ENCODE data around the gene PARD6G.
A peak's percentile ranks its signal among the peaks of the same experiment; 100 is the strongest.

PARD6G gene

DNA sequence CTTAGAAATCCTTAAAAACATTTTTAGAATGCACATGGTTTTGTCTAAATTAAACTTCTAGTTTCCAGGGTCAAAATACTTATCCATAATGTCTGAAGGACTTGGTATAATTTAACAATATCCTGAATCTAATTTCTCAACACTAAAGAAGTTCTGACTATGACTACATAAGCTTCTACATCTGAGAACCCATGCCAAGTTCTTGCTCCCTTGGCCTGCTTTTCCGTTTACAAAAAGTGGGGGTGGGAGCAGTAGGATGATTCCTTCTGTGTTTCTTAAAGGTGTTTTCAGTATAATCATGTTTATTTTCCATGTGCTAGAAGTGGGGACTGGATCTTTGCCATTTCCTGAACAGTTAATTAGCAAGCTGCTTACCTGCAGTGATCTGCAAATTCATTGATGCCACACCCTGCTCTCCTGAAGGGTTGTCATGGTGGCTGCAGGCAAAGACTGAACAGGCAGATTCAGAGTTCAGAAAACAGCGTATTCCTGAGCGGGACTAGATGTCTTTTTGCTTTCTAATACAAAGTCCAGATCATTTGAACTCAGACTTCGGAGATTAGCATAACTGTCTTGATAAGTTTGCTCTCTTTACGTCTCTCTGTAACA lies 102.0 kb downstream of the PARD6G start:
- peak; percentile 70 for DNase-seq (ENCODE audit: low read depth)

DNA sequence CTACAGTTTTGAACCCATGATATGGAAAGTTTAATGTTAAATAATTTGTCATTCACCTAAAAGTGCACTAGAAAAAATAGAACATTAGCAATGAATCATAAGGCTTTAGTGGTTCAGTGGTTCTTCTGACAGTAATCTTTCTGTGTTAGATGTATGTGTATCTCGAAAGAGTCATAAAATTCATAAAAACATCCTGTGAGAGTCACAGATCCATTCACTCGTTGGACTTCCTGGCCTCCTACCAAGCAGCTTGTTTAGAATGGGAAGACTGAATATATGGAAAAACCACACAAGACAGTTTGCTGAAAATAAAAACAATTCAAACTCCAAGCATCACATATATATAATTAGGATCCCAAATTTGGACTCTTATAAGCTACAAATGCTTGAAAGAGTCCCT lies 103.4 kb downstream of the PARD6G start:
- DNase-seq (ENCODE audit: low read depth) = peak; percentile 65

DNA sequence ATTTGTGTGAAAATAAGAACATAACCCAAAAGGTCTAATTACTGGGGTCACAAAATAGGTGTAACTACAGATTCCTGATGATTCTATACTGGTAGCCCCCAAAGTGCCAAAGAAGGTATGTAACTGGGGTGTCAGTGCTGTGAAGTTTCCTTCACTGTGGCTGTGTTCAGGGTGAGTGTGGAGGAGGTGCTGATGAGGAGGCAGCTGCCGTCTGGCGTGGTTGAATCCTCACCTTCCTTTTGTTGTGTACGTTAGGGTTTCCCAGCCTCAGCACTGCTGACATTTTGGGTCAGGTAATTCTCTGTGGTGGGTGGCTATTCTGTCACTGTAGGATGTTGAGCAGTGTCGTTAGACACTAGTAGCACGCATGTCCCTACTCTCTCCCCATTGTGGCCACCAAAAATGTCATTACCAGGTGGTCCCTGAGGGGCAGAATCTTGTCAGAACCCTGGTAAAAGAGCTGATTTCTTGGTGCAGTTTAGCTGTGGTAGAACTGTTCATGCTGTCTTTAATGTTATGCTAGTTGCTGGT lies 106.8 kb downstream of the PARD6G start:
- DNase-seq (ENCODE audit: low read depth) = no peak

DNA sequence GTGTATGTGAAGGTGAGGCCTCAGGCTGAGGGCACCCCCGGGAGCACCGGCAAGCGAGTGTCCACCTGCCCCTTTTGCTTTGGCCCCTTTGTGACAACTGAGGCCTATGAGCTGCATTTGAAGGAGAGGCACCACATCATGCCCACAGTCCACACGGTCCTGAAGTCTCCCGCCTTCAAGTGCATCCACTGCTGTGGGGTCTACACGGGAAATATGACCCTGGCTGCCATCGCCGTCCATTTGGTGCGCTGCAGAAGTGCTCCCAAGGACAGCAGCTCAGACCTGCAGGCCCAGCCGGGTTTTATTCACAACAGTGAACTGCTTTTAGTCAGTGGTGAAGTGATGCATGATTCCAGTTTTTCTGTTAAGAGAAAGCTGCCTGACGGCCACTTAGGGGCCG lies 109.3 kb downstream of the PARD6G start:
- DNase-seq (ENCODE audit: low read depth) = no peak

DNA sequence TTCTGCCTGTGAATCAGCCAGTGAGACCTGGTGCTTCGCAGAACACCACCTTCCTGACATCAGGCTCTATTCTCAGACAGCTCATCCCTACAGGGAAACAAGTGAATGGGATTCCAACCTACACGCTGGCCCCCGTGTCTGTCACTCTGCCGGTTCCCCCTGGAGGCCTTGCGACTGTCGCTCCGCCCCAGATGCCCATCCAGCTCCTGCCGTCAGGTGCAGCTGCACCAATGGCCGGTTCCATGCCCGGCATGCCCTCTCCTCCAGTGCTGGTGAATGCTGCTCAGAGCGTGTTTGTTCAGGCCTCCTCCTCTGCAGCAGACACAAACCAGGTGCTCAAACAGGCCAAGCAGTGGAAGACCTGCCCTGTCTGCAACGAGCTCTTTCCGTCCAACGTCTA lies 110.2 kb downstream of the PARD6G start:
- no peak for DNase-seq (ENCODE audit: low read depth)

DNA sequence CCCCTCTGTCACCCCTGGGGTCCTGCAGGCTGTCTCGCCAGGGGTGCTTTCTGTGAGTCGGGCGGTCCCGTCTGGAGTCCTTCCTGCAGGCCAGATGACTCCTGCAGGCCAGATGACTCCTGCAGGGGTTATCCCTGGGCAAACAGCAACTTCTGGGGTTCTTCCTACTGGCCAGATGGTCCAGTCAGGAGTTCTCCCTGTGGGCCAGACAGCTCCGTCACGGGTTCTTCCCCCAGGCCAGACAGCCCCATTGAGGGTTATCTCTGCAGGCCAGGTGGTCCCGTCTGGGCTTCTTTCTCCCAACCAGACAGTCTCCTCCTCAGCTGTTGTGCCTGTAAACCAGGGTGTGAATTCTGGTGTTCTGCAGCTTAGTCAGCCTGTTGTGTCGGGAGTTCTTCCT lies 110.6 kb downstream of the PARD6G start:
- DNase-seq (ENCODE audit: low read depth) = no peak

DNA sequence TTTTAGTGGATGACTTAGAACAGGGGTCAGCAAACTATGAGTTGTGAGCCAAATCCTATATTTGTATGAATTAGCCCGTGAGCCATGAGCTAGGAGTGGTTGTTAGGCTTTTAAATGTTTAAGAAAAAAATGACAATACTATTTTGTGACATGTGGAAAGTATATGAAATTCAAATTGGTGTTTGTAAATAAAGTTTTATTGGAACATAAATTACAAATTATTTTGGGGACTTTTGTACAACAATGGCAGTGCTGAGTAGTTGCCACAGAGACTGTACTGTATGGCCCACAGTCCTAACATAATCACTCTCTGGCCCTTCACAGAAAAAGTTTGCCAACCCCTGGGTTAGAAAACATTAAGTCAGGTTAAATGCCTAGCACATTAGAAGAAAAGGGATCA lies 112.2 kb downstream of the PARD6G start:
- DNase-seq (ENCODE audit: low read depth) = no peak

DNA sequence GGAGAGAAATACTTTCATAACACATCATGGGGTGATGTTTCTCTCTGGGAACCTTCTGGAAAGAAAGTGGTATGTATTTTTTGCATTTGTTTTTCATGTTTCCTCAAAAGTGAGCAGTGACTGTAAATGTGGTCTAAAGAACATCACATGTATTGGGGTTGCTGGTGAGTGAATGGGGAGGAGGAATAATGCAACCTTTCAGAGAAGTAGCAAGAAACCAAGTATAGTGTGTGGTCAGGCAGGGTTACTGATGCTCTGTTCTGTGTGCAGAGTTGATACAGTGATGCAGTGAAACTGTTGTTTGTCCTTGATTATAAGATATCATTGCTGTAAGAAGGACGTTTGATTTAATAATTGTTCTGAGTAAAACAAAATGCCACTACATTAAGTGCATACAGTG lies 114.2 kb downstream of the PARD6G start:
- no peak for DNase-seq (ENCODE audit: low read depth)

DNA sequence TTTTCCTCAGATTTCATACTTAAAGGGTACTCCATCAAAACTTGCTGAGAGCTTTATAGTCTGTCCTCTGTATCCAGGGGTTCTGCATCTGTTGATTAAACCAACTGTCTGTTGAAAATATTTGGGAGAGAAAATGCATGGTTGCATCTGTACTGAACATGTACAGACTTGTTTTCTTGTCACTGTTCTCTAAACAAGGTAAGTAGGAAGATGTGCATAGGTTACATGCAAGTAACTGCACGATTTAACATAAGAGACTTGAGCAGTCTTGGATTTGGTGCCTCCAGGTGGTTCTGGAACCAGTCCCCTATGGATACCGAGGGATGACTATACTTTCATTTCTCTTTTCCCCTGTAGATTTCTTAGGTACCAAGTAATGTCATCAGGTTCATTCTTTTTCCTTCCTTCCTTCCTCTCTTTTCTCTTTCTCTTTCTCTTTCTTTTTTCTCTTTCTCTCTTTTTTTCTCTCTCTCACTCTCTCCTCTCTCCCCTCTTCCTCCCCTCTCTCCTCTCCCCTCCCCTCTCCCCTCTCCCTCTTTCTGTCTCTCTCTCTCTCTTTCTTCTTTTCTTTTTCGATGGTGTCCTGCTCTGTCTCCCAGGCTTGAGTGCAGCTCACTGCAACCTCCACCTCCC lies 115.0 kb downstream of the PARD6G start:
- no peak for DNase-seq (ENCODE audit: low read depth)

DNA sequence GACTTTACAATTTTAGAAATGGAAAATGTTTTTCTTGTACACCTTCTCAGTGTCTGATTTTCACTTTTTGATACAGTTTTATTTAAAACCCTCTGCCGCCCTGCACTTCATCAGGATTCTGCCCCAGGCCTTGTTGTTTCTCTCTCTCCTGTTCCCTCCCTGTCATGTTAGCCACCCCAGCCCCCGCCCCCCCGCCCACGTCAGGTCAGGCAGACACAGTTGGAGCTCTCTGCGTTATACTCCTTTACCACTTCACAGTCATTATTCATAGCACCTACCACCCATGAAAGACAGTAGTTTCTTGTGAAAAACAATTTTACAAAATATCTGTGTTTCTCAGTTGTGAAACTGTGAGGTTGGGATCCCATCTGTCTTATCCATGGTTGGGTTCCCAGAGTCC lies 116.8 kb downstream of the PARD6G start:
- no peak for DNase-seq (ENCODE audit: low read depth)

DNA sequence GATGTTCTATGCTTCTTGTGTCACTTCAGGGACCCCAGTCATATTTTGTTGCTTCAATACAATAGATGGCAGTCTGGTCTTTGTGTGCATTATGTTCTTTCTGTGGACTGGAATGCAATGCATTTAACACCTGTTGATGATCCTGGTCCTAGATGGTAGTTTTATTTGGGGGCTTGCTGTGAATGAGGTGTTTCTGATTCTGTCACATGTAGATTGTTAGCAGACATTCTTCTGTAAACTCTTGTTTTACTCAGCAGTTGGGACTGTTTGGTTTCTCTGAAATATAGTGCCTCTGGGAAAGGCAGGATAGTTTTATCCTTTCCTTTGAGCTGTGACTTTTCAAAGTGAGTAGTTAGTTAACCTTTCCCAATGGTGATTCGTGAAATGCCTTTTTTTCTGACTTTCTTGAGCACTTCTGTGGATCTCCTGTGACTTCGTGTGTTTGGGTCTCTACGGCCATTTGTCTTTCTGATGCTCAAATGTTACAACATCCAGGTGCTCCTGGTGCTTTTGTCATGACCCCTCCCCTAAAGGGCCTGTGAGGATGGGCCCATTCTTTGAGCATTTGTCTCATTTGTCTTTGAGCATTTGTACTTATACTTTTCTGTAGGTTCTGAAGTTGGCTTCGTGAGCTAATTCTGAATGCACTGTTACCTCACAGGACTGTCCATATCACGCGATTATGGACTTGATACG lies 117.5 kb downstream of the PARD6G start:
- DNase-seq (ENCODE audit: low read depth) = no peak

DNA sequence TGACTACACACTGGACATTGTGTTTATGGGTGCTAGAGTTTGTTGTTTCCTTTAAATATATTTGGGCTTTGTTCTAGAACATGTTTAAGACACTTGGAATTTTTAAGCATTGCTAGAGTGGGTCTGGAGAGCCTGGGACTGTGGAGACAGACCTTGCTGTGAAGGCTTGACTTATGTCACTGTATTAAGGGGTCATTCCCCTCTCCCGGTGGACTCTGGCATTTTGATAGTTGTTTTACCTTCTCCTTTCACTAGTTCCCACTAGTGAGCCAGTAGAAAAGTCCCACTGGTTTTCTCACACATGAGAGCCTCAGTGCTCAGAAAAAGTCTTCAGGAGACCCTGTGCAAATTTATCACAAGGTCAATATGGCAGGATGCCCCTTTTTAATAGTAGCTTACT lies 119.7 kb downstream of the PARD6G start:
- DNase-seq (ENCODE audit: low read depth) = no peak

DNA sequence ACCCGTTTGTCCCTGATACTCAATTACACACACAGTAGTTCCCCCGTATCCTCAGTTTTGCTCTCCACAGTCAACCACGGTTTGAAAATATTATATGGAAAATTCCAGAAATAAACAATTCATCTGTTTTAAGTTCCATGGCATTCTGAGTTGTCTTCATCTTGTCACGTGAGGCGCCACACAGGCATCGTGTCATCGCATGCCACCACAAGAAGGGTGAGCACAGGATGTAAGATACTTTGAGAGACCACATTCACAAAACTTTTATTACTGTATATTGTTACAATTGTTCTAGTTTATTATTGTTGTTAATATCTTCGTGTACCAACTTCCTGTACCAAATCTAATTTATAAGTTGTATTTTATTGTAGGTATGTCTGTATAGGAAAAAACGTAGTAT lies 120.5 kb downstream of the PARD6G start:
- DNase-seq (ENCODE audit: low read depth) = no peak

DNA sequence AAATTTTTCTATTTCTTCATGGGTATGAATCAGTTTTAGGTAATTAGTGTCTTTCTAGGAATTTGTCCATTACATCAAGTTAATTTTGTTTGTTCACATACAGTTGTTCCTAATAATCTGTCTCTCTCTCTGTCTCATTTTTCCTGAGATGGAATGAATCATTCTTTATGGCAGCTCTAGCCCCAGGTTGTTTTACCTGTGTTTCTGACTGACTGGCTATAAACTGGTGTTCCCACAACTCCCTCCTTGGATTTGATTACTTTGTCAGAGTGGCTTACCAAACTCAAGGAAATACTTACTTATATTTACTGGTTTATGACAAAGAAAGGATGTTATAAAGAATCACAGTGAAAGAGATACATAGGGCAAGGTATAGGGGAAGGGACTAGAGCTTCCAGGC lies 123.2 kb downstream of the PARD6G start:
- no peak for DNase-seq (ENCODE audit: low read depth)

DNA sequence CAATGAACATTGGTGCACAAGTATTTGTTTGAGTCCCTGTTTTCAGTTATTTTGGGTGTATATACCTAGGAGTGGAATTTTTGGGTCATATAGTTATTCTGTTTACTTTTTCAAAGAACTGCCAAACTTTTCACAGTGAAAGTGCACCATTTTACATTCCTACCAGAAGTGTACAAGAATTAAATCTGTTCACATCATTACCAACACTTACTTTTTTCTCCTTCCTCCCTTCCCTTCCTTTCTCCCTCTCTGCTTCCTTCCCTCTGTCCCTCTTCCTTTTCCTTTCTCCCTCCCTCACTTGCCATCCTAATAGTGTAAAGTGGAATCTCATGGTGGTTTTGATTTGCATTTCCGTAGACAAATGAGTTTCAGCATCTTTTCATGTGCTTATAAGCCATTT lies 126.4 kb downstream of the PARD6G start:
- no peak for DNase-seq (ENCODE audit: low read depth)

DNA sequence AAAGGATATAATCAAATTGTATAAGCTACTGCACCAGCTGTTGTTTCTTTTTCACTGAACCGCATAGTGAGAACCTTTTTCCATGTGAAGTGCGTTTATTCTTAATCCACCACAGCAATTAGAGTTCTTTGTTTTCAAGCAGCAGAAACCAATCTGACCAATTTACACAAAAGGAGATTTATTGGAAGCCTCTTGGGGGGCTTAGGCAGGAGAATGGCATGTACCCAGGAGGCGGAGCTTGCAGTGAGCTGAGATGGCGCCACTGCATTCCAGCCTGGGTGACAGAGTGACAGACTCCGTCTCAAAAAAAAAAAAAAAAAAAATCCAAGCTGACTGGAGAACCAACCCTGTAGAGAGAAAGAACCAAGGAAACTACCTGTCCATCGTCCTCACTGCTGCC lies 128.2 kb downstream of the PARD6G start:
- DNase-seq (ENCODE audit: low read depth) = no peak

DNA sequence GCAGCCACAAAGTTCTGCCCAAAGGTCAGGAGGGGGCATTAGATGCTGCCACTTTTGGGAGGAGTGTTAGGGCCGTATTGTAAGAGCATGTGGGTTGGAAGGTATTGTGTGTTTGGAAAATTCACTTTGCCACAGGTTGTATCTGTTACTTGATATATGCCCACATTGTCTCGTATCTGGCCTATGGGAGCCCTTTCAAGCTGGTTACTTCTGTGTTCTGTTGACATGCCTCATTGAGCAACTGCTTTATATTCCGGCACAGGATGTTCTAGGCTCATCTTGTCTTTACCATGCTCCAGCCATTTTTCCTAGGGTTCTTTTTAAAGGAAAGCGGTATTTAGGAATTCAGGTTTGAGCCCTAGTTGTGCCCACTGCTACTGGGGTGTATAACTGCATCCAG lies 132.3 kb downstream of the PARD6G start:
- DNase-seq (ENCODE audit: low read depth) = no peak

DNA sequence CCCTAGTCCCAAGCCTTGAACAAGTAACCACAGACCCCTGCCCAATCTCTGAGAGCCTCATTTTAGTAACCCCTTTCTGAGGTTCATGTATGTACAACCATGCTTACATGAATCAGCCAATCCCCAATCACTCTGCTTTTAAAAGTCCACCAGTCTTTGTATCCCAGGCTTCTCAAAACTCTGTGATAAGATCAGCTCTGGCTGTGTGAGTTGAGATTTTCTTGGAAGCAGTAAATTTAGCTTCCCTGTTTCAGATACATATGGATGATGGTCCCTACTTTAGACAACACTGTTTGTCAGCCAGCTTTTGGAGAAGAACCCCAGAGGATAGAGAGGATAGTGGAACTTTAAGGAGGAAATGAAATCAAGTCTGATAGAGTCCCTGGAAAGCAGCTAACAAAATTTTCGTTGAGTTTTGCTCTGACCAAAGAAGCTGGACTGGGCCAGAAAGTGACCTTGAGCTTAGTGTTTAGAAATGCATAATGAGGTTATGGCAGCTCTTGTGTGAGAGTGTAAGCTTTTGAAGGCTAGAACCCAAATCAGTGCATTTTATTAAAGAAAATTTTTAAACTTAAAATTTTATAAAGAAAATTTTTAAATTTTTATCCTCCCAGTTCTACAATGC lies 134.6 kb downstream of the PARD6G start:
- no peak for DNase-seq (ENCODE audit: low read depth)

DNA sequence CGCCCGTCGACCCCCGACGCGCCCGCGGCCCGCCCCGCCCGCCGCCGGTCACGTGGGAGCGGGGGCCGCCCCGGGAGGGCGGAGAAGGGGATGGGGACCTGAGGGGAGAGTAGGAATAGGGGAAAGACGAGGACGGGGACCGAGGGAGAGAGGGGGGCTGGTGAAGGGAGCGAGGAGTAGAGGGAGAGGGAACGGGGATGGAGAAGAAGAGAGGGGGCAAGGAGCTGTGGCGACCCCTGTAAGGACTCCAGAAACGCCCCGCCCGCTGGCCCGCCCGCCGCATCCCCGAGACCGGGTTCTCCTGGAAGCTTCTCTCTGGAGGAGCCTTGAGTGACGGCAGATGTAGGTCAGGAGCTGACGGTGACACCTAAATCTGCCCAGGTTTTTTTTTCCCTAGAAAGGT lies 137.6 kb downstream of the PARD6G start:
- peak; percentile 55 for DNase-seq (ENCODE audit: low read depth)

DNA sequence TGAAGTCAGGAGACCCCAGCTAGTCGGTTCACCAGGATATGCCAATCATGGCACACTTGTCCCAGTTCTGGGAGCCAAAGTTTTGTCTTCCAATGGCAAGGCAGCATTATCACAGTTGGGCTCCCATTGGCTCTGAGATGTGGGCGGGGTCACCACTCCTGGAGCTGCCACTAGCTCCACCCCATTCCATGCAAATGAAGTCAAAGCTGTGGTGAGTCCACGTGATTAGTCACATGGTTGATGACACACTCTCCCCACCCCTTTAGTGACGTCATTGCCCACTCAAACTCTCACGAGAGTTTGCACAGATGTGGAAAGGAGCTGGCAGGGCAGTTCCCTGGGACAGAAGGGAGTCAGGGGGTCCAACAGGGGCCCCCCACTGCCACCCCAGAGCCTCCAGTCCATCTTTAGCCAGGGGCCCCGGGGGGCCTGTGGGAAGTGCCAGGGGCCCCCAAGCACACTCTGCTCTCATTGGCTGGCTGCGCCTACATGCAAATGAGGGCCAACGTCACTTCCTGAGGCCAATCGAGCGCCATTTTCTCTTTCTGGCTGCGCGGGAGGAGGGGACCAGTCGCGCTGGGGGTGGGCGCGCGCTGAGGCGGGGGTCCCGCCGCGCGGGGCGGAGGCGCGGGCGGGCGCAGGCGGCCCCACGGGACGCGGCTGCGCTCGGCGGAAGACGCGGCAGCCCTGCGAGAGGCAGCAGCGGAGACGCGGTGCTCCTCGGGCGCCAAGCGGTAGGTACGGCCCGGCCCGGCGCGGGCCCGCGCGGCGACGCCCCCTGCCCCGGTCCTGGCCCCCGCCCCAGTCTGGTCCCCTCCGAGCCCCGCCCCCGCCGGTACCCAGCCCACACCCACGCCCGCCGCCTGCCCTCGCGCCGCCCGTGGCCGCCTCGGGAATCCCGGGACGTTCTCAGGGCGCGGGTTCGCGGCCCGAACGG lies 138.3 kb downstream of the PARD6G start, which contains the start of gene ADNP2:
ADNP2 (plus strand) TSS at position 524 of the 937 bp plus-strand sequence. CDS start 8,281 bp downstream, outside the sequence.
- DNase-seq (ENCODE audit: low read depth) = peak; percentile 96

DNA sequence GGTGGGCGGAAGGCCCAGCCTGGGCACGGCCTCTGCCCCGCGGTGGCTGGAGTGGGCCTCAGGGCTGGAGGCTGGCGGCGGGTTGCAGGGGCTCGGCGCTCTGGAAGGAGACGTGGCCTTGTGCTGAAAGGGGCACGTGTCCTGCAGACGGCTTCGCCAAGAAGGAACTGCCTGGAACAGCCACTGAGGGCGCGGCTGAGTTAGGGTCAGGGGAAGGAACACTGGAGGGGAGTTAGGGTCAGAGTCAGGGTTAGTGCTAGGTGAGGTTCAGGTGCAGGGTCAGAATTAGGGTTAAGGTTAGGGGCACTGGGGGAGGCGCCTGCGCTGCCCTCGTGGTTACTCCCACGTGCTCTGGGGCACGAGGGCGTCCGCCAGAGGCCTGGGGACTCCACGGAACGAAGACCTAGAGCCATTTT lies 139.2 kb downstream of the PARD6G start:
- DNase-seq (ENCODE audit: low read depth) = no peak

DNA sequence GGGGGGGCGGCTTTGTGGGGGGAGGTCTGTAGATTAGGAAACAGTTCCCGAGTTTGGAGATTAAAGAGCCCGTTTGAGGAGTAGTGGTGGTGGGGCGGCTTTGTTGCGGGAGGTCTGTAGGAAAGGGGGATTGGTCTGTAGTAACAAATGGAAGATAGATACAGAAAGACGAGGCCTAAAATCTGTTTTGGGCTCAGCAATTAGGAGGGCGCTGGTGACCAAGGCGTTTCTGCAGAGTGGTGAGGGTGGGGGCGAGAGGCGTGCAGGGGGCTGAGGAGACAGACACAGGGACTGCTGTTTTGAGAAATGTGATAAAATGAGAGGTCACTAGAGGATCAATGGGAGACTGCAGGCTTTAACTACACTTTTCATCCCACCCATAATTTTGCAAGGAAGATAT lies 139.9 kb downstream of the PARD6G start:
- no peak for DNase-seq (ENCODE audit: low read depth)

All from iris pigment epithelial cell (primary cell).